WERI-Rb-1 (cell line): ENCODE data around the gene MSTO1.
A peak's percentile ranks its signal among the peaks of the same experiment; 100 is the strongest.
"Not testable (repeated sequence)": the region's sequence is repeated elsewhere in the genome, so short reads cannot be mapped to it uniquely, and the experiment has no call there.

ENCODE experiments used
- DNase-seq: peaks from one replicate; pipeline ENCODE4 v3.0.0-alpha.2; 2020
- H3K27ac ChIP-seq: fragments of 250-450 bp; sonication (Bioruptor Pico); 2 replicates; pipeline ENCODE4 v1.5.1; 2020; ENCODE audit warnings: mild to moderate bottlenecking, moderate library complexity
- H3K27me3 ChIP-seq: fragments of 250-450 bp; sonication (Bioruptor Pico); 2 replicates; pipeline ENCODE4 v1.5.1; 2021; ENCODE audit warnings: mild to moderate bottlenecking, low read depth, moderate library complexity; ENCODE audit not compliant: insufficient read depth, severe bottlenecking
- H3K36me3 ChIP-seq: fragments of 250-450 bp; sonication (Bioruptor Pico); 2 replicates; pipeline ENCODE4 v1.5.1; 2020; ENCODE audit warnings: mild to moderate bottlenecking, moderate library complexity
- H3K4me3 ChIP-seq: 2 replicates; pipeline ENCODE4 v1.5.1; 2011; ENCODE audit warnings: low read depth, mild to moderate bottlenecking, control low read depth, low read length
- H3K9me3 ChIP-seq: fragments of 250-450 bp; sonication (Bioruptor Pico); 2 replicates; pipeline ENCODE4 v1.5.1; 2021; ENCODE audit warnings: mild to moderate bottlenecking, moderate library complexity; ENCODE audit not compliant: severe bottlenecking
- CTCF ChIP-seq: IDR thresholded peaks from 2 replicates; pipeline ENCODE4 v1.5.1; 2011; ENCODE audit warnings: low read depth, mild to moderate bottlenecking, control low read depth, inconsistent platforms, low read length

The MSTO1 gene

GRCh38 chr1:155609515-155610256 lies at the start of gene MSTO1:
Gene MSTO1 (plus strand): TSS chr1:155610218. CDS start chr1:155610249, 31 bp downstream.
- H3K27ac ChIP-seq, result peak within 1 kb of the TSS; percentile 68
- H3K9me3 ChIP-seq, result no peaks in the 10 kb centered on the region
- H3K4me3 ChIP-seq, result peak within 1 kb of the TSS; percentile 64
- H3K36me3 ChIP-seq, result peaks cover 15% of the 10 kb centered on the region
- H3K27me3 ChIP-seq, result no peaks in the 10 kb centered on the region
- no peak for TF ChIP-seq CTCF
- peak; percentile 100 for DNase-seq

DNA sequence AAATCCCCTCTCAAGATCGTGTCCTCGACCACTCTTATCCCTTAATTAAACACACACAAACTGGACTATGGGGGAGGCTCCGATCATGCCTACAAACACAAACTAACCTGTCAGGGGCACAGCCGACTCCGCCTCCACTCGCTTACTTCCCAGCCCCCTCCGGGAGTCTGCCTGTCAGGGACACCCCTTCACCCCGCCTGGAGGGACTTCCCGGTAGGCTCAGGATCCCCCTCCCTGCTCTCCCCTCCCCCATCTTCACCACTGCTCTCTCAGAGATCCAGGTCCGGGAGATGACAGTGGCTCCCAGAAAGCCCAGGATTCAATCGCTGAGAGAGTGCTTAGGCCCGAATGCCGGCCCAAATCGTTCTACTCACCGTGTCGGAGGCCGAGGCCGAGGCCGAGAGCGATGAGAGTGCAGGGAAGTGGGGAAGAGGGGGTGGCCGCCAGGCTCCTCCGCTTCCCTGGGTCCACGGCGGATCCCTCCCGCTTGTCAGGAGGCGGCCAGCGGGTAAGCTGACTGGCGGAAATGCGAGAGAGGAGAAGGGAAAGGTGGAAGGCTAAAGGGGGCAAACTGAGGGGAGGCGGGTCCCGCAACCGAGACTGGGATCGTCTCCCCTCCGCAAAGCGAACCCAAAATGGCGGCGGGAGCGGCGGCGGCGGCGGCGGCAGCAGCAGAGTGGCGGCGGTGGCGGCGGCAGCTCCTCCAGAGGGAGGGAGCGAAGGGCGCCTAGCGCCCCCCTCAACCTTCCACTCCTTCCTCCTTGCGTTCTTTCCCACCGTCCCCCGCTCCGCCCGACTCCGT lies 48.0 kb upstream of the MSTO1 start:
- H3K36me3 ChIP-seq, result peaks cover 46% of the 10 kb centered on the region
- not testable (repeated sequence) for H3K9me3 ChIP-seq, H3K27me3 ChIP-seq
- peak; percentile 69 for DNase-seq
- H3K4me3 ChIP-seq, result peak overlapping the region; percentile 86
- H3K27ac ChIP-seq, result peak overlapping the region; percentile 100

DNA sequence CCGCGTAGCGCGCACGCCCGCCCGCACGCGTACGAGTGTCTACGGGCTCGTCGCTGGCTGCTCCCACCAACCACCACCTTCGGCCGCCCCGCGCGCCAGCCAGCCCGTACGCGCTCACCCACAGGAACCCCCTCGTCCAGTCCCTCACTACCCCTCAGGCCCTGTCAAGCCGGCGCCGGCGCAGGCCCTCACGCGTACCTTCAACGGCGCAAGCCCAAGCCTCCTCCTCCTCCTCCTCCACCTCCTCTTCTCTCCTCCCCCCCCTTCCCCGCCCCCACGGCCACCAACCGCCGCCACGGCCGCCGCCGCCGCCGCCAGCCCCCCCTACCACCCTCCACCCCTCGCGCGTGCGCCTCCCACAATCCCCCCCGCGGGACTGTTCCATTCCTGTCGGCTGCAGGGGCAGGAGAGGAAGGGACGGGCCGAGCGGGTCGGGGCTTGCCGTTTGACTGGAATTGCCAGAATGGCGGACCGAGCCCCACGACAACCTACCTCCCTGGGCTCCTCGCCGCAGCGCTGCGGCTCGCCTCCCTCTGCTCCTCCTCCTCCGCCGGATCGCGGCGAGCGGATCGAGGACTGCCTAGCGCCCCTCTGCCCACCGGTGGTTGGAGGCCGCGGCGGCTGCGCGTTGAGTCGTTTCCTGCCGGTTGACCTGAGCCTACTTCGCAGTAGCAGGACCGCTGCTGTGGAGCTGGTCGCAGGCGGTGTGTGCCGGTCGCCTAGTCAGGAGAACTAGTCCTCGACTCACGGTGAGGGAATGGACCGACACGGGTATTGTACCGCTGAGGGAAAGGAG lies 47.2 kb upstream of the MSTO1 start, which contains the start of gene ASH1L:
TSS of gene ASH1L (minus strand) at position 223 of the 796 bp plus-strand sequence. CDS start 41,284 bp downstream, outside the sequence.
- peak within 1 kb of the TSS; percentile 100 for H3K27ac ChIP-seq
- TF ChIP-seq CTCF, result no peak
- no peaks in the 10 kb centered on the region for H3K9me3 ChIP-seq
- peaks cover 49% of the 10 kb centered on the region for H3K36me3 ChIP-seq
- H3K27me3 ChIP-seq, result no peaks in the 10 kb centered on the region
- peak; percentile 99 for DNase-seq
- peak within 1 kb of the TSS; percentile 86 for H3K4me3 ChIP-seq

DNA sequence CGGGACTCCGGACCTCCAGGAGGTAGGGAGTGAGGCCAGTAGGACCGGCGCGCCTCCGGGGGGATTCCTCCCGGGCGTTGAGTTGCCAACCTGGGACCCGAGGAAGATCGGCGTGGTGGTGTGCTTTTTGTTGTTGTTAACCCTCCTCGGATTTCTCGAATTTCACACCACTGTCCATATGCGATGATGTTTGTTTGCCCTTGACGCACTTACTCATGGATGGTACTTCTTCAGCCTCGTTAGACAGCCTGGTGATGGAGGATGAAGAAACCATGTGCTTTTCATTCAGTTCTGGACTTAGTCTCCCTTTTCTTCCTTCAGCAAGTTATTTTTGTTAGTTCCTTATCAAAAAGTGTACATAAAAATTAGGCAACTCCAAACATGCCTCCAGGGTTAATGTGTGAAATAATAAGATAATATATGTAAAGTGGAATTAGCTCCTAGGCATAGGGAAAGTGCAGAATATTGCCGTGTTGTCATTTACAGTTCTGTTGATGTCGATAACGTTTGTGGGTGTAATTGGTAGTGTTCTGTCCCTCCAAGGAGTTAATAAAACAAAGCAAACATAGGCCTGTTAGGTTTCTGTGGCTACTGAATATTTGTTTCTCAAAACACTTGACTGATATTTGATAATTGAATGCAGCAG lies 46.5 kb upstream of the MSTO1 start:
- not testable (repeated sequence) for H3K9me3 ChIP-seq, DNase-seq, H3K27me3 ChIP-seq
- peaks cover 45% of the 10 kb centered on the region for H3K36me3 ChIP-seq
- H3K4me3 ChIP-seq, result peak overlapping the region; percentile 86
- H3K27ac ChIP-seq, result peak overlapping the region; percentile 100

DNA sequence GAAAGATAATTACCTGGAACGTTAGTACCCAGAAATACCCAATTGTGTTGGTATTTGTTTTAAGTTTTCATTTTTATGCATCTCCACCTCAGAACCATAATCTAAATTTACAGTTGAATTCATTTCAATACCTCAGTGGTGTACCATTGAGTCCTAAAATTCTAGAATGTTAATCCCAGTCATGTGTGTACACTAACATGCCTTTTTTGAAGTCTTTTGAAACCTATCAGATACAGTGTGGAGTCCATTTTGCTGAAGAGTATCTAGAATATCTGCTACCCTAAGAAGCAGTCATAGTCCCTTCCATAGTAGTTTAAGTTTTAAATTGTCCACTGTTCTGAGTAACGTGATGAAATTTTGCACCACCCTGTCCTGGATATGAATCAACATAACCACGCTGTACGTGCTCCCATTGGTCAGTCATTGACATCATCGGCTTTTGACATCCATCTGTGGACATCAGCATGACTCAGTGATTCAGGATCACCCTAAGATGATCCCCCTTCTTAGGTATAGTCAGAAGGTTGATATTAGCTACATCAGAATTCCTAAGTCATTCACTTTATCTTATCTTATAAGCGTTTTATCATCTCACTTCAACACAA lies 39.9 kb upstream of the MSTO1 start:
- no peak for TF ChIP-seq CTCF
- H3K9me3 ChIP-seq, result no peaks in the 10 kb centered on the region
- no peaks in the 10 kb centered on the region for H3K27me3 ChIP-seq
- no peak overlapping the region for H3K4me3 ChIP-seq
- no peak for DNase-seq
- peaks cover 43% of the 10 kb centered on the region for H3K36me3 ChIP-seq
- H3K27ac ChIP-seq, result no peak overlapping the region

DNA sequence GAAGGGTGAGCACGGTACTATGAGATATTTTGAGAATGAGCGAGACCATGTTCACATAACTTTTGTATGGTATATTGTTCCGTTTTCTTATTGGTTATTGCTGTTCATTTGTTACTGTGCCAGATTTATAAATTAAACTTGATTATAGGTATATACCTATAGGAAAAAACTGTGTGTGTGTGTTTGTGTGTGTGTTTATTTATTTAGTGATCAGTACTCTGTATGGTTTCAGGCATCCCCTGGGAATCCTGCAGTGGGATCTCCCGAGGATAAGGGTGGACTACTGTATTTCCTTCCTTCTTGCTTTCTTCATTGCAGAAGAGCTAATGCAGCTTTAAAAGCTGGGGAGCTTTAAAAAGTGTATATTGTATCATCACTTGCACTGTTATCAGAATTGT lies 39.4 kb upstream of the MSTO1 start:
- Histone ChIP-seq H3K27me3 (no peaks in the 10 kb centered on the region), H3K9me3 (no peaks in the 10 kb centered on the region), H3K36me3 (peaks cover 38% of the 10 kb centered on the region), H3K27ac (no peak overlapping the region), H3K4me3 (no peak overlapping the region)
- DNase-seq, result no peak
- no peak for TF ChIP-seq CTCF
